Stimulated activated CD4-positive, alpha-beta T cell treated with anti-CD3 and anti-CD28 coated beads, TNF-alpha, amount 100 ng/mL, for 4 hours (primary cell): ENCODE data around the gene ZMYND10.

ENCODE experiments used
- DNase-seq, 3 experiments: peaks; one replicate each; pipeline ENCODE4 v3.0.0-alpha.2; 2020; ENCODE audit warnings: low read depth in 3 of 3

The ZMYND10 gene

GRCh38 chr3:50371133-50371685 lies 25.7 kb upstream of the ZMYND10 start:
- no peak for DNase-seq

DNA sequence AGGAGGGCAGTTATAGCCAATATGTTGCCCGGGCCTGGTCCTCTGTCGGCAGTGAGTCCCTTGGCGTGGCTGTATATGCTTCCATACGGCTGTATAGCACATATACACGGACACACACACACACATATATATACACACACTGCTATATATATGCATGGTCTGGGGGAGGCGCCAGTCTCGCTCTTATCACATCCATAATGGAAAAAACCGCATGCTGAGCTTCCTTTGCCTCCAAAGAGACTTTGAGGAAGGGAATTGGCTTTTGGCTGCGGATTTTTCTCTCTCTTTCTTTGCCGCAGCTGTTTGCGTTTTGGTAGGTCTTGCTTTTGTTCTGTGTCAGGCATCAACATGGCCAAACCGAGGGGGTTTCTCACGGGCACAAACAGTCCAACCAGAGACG lies 25.1 kb upstream of the ZMYND10 start:
- DNase-seq, result no peak

GRCh38 chr3:50369012-50369670 lies 23.6 kb upstream of the ZMYND10 start:
- DNase-seq, result no peak

DNA sequence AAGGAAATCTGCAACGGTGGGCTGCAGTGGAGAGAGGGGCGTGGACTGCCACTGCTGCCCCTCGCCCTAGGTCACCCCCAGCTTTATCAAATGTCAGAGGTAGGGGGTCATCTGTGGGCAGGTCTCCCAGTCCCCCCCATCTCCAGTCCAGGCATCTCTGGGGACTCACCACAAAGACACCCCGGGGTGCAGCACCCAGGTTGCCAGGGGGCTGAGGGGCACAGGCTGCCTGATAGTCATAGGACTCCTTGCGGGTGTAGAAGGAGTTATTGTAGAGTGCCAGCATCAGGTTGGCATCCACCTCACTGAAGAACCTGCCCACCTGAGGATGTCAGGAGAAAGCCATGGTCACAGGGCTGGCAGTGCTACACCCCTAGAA lies 20.3 kb upstream of the ZMYND10 start:
- no peak for DNase-seq

- peak; percentile 87 to 91 (median 89) for DNase-seq
Measured at GRCh38 chr3:50365080-50365841, 19.7 kb upstream of the ZMYND10 start.

GRCh38 chr3:50364573-50365079 lies 19.1 kb upstream of the ZMYND10 start:
- DNase-seq, result no peak

- DNase-seq, result no peak
Measured at GRCh38 chr3:50359760-50360110, 14.2 kb upstream of the ZMYND10 start.

DNA sequence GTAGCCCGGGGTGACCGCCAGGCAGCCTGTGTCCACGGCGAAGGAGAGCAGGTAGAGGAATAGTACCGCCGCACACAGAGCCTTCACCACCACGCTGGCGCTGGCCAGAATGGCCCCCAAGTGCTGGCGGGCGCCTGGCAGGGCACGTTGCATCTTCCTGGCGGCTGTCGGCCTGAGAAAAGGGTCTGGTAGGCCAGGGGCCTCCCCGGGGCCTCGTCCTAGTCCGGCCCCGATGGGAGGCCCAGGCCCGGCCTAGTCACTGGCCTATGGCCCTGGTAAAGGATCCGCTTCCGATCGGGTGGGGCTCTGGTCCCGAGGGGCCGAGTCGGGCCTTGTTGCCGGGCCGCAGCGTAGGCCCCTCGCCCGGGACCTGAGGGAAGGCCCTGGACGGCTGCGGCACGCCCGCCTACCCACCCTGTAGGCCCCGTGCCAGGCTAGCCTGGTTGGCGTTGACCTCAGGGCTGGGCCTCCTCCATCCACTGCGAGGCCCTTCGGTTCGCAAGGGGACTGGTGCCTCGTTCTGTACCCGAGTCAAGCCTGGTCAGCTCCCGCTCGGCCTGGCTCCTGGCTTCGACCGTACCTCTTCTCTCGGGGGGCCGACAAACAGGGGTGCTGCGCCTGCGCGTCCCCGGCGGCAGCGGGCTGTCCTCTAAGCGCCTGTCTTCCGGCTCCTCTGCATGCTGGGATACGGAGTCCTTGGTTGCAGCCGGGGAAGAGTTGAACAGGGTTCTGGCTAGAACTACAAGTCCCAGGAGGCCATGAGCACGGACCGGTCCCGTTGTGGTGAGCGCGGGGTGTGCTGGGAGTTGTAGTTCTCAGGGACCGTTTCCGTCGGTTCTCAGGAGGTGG lies 13.6 kb upstream of the ZMYND10 start, which contains the start of gene TMEM115:
TSS of gene TMEM115 (minus strand) at position 611 of the 849 bp plus-strand sequence. CDS start at position 153, 458 bp downstream.
- DNase-seq, result peak; percentile 74 to 93 (median 91)

GRCh38 chr3:50358355-50358910 lies 12.9 kb upstream of the ZMYND10 start:
- DNase-seq, result no peak

DNA sequence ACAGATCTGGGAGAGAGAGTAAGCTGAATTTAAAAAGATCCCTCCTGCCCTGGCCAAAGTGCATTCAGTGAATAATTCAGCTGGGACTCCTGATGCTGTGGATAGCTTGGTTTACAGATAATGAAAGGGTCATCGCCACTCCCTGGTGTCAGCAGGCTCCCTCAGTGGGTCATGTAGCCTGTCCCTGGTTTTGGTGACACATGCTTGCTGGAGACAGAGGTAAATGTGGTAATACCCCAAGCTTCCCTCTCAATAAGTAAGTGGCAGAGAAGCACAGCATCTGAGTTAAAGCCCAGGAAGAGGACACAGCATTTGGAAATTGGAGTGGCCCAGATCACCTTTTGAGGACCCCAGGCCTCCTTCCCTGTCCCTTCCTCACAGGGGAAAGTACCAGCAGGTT lies 11.9 kb upstream of the ZMYND10 start:
- no peak for DNase-seq

- no peak for DNase-seq
Measured at GRCh38 chr3:50356553-50356952, 11.0 kb upstream of the ZMYND10 start.

GRCh38 chr3:50355829-50356552 lies 10.5 kb upstream of the ZMYND10 start:
- DNase-seq, result no peak

- no peak for DNase-seq
Measured at GRCh38 chr3:50354850-50355249, 9.3 kb upstream of the ZMYND10 start.

DNA sequence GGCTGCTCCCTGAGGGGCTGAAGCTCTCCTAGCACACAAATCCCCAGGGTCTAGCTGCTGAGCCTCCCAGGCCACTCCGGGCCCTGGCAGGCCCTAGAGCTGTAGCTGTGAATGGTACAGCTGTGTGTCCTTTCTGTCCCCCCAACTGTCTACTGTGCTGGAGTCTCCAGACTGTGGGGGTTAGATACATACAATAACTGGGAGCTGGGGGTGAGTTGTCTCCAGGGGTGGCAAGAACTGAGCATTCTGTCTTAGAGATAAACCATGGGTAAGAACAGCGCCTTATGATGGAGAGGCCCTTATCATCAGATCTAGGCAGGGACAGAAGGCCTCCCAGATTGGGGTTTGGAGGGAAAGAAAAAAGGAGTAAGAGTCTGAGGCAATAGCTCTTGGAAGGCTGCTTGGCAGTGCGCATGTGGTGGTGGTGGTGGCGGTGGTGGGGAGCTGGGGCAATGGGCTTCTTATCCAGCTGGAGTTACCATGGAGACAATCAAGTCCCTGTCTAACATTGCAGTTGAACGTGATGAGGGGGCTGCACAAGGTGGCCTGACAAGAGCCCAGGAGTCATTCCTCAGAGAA lies 8.7 kb upstream of the ZMYND10 start:
- no peak for DNase-seq

GRCh38 chr3:50353245-50354004 lies 7.9 kb upstream of the ZMYND10 start:
- no peak for DNase-seq

DNA sequence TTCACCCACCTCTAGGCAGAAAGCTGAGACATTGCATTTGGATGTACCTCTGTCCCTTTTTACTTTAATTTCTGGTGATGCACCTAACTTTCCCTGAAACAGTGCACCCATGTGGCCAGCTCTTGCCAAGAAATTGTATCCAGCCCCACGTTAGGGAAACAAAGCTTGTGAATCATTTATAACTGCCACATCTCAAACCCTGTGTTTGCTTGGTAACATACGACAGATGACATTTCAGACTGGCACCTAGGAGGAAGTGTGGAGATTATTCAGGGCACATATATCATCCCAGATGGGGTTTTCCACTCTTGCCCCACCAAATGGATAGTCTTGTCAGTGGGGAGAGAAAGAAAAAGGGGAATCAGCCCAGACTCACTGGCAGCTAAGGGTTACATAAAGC lies 7.2 kb upstream of the ZMYND10 start:
- DNase-seq, result no peak

- no peak for DNase-seq
Measured at GRCh38 chr3:50351323-50351697, 5.8 kb upstream of the ZMYND10 start.

GRCh38 chr3:50350527-50351322 lies 5.2 kb upstream of the ZMYND10 start, which contains the start of the genes CYB561D2 and NPRL2:
Gene CYB561D2 (plus strand): TSS chr3:50350862. CDS start chr3:50351434, 572 bp downstream.
Gene NPRL2 (minus strand): TSS chr3:50350775. CDS start chr3:50350652, 123 bp downstream.
- peak; percentile 98 to 99 (median 99) for DNase-seq

GRCh38 chr3:50350213-50350526 lies 4.6 kb upstream of the ZMYND10 start:
- no peak for DNase-seq
